GM19351 (cell line): ENCODE results near the gene OR51L1.
"Not testable (repeated sequence)": the region's sequence is repeated elsewhere in the genome, so short reads cannot be mapped to it uniquely, and the experiment has no call there.

Experiments
- ATAC-seq: cut with Tn5 transposase; IDR thresholded peaks from one replicate; pipeline ENCODE4 v1.9.1; 2021; ENCODE audit warnings: mild to moderate bottlenecking, moderate library complexity; ENCODE audit not compliant: unreplicated experiment

OR51L1 gene, protein sequence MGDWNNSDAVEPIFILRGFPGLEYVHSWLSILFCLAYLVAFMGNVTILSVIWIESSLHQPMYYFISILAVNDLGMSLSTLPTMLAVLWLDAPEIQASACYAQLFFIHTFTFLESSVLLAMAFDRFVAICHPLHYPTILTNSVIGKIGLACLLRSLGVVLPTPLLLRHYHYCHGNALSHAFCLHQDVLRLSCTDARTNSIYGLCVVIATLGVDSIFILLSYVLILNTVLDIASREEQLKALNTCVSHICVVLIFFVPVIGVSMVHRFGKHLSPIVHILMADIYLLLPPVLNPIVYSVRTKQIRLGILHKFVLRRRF

GRCh38 chr11:4994551-4994950 is at the start of gene OR51L1:
TSS of gene OR51L1 (plus strand) at chr11:4994851. CDS start at chr11:4998983, 4,132 bp downstream.
- ATAC-seq: no peak

DNA sequence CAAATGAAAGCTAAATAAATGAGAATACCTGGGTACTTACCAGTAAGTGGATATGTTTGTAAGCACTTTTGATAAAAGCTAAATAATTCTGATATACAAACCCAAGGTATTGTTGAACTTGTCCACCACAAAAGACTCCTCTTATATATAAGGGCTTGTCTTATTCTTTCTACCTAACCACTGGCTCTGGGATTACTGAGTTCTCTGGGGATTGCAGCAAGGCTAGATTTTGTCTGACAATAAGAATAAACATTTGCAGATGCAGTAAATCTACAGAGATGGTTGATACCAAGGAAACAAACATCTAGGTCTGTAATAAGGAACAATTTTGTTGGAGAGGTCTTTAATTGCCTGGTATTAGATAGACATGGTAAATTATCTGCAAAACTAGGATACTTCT is 47.1 kb upstream of the OR51L1 start, which contains the start of gene OR51A4:
Gene OR51A4 (minus strand): TSS at position 101 of the 400 bp plus-strand sequence. CDS start 505 bp downstream, outside the sequence.
- ATAC-seq: no peak

DNA sequence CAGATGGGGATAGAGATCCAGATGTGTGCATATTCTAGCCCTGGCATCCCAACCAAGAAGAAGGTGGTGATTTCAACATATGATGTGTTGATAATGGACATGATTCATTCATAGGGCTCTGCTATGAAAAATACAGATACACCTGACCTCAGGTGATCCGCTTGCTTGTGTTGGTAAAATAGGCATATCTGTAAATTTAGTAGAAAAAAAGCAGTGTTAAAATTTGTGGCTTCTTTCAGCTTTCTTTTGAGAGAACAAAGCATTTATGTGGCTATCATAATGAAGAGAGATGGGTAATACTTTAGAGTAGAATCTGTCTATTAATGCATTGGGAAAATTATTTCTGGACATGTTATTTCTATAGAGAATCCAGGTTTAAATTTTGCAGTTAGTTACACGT is 39.0 kb upstream of the OR51L1 start, which contains the start of gene OR51A2:
Gene OR51A2 (minus strand): TSS at position 101 of the 400 bp plus-strand sequence. CDS start 0 bp downstream, at position 101.
- ATAC-seq: not testable (repeated sequence)

DNA sequence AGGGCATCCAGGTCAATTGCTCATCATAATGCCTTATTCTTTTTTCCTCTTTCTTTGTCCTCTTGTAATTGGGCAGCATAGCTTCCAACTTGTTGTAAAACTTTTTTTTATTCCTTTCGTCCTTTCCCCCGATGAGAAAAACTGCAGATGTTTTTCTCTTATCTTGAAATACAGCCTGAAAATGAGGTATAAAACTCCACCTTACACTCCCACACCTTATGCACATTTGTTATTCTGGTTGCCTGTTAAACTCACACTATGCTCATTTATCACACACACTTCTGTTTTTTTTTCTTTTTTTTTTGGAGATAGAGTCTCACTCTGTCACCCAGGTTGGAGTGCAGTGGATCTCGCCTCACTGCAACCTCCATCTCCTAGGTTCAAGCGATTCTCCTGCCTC is 37.3 kb upstream of the OR51L1 start:
- no peak for ATAC-seq

GRCh38 chr11:4960877-4961276 is 33.8 kb upstream of the OR51L1 start:
- no peak for ATAC-seq

DNA sequence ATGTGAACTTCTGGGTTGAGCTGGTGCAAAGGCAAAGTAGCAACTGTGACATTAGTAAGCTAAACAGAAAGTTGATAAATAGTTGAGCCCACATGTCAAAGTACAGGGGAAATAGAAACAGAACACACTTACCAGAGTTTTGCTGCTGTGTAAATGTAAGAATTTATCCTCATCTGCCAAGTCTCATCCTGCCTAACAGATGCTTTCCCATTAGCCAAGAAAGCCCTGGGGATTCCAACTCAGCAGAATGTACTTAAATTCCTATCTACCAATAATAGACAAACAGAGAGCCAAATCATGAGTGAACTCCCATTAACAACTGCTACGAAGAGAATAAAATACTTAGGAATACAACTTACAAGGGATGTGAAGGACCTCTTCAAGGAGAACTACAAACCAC is 31.8 kb upstream of the OR51L1 start:
- no peak for ATAC-seq

- ATAC-seq: no peak
Observed at GRCh38 chr11:4975436-4975835, 19.2 kb upstream of the OR51L1 start.

DNA sequence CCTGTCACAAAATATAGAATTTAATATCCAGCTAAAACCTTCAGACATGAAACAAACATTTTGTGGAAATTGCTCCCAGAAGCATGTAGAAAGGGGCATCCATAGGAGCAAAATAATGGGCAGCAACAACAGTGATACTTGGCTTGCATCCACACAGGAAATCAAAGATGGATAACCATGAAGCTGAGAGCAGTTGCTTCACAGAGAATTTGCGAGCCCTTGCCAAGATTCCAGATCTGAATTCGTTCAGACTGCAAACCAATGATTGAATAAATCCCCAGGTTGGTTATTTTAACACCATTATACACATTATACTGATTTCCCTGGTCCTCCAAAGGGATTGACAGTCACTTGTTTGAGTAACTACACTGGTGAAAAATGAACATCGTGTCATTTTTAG is 15.6 kb upstream of the OR51L1 start:
- ATAC-seq: no peak

- ATAC-seq: no peak
Observed at GRCh38 chr11:4982678-4983077, 12.0 kb upstream of the OR51L1 start.

GRCh38 chr11:4983841-4984240 is 10.8 kb upstream of the OR51L1 start:
- ATAC-seq: no peak

- ATAC-seq: no peak
Observed at GRCh38 chr11:4991060-4991459, 3.6 kb upstream of the OR51L1 start.

- peak; percentile 63 for ATAC-seq
Observed at GRCh38 chr11:5004424-5005274, 10.0 kb downstream of the OR51L1 start.

GRCh38 chr11:5007561-5007960 is 12.9 kb downstream of the OR51L1 start:
- ATAC-seq: no peak

- no peak for ATAC-seq
Observed at GRCh38 chr11:5011254-5011653, 16.6 kb downstream of the OR51L1 start.

DNA sequence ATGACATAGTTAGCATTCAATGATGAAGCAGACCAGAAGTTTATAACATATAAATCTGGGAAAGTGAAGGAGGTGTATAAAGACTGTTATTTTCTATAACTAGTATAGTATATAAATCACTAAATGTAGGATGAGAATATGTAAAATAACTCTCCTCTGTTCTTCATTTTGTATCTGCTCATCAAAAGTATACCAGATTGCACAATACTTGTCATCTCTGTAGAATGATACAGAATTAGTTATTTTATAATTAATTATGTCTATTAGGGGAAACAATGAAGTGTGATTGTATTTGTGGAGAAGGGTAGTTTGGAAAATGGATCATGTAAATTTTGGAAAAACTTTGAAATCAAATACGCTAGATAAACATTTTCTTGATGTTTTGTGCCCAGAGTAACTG is 18.4 kb downstream of the OR51L1 start:
- no peak for ATAC-seq

GRCh38 chr11:5021996-5022395 is 27.3 kb downstream of the OR51L1 start:
- ATAC-seq: no peak

DNA sequence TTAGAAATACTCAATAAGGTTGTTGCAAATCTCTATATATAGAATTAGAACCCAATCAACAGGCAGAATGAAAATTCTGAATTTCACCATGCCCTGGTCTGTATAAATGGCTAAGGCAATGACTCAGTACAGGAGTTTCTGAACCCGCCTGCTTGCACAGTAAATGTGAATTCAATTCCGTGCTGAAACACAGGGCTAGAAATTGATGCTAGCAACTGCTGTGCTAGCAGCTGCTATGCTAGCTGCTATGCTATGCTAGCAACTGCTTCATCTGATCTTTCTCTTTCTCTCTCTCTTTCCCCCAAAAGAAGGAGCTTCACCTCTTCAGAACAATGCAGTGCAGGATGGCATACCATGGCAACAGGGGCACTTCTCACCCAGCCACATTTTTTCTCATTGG is 42.0 kb downstream of the OR51L1 start:
- ATAC-seq: no peak

- ATAC-seq: no peak
Observed at GRCh38 chr11:5037926-5038325, 43.3 kb downstream of the OR51L1 start.

- ATAC-seq: no peak
Observed at GRCh38 chr11:5038341-5038740, 43.7 kb downstream of the OR51L1 start.

DNA sequence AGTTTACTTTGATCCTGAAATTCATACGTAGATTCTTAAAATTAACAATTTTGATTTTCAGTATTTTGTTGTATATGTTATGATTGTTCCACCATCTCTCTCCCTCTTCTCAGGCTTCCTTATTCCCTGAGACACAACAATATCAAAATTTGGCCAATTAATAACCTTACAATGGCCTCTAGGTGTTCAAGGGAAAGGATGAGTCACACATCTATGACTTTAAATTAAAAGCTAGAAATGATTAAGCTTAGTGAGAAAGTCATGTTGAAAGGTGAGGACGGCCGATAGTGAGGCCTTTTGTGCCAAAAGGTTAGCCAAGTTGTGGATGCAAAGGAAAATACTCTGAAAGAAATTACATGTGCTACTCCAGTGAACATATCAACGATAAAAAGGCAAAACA is 46.2 kb downstream of the OR51L1 start:
- ATAC-seq: no peak

DNA sequence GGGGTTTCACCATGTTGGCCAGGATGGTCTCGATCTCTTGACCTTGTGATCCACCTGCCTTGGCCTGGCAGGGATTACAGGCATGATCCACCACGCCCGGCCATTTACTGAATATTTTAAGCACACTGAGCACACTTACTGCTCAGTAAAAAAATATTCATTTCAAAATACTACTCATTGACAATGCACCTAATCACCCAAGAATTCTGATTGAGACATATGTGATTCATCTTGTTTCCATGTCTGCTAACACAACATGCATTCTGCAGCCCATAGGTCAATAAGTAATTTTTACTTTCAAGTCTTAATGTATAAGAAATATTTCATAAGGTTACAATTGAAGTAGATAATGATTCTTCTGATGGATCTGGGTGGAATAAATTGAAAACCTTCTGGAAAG is 47.4 kb downstream of the OR51L1 start:
- no peak for ATAC-seq

- ATAC-seq: no peak
Observed at GRCh38 chr11:5043380-5043779, 48.7 kb downstream of the OR51L1 start.
